Ishikawa (cell line): ENCODE results near the gene LIN52.

Experiments used
- CEBPB ChIP-seq: IDR thresholded peaks from 2 replicates; pipeline ENCODE4 v1.6.1; 2012
- MAX ChIP-seq: IDR thresholded peaks from 2 replicates; pipeline ENCODE4 v1.6.1; 2012
- TAF1 ChIP-seq: IDR thresholded peaks from 2 replicates; pipeline ENCODE4 v1.6.1; 2012; ENCODE audit warnings: low read depth, mild to moderate bottlenecking
- YY1 ChIP-seq: IDR thresholded peaks from 2 replicates; pipeline ENCODE4 v1.6.1; 2012; ENCODE audit warnings: low read depth

- no peak for TF ChIP-seq CEBPB
- no peak for TF ChIP-seq YY1
- no peak for TF ChIP-seq MAX
- TF ChIP-seq TAF1 = no peak
Measured at GRCh38 chr14:74127634-74128033, 42.9 kb downstream of the LIN52 start.
